ENCODE data around the gene SLC25A21. TPM values are rescaled to one million over a fixed set of nuclear protein-coding genes. Genes with fewer than 3 reads are reported as not detected.

The SLC25A21 gene
- total RNA-seq, 2 donors from 2014 or later = 0.73 to 0.77 TPM

DNA sequence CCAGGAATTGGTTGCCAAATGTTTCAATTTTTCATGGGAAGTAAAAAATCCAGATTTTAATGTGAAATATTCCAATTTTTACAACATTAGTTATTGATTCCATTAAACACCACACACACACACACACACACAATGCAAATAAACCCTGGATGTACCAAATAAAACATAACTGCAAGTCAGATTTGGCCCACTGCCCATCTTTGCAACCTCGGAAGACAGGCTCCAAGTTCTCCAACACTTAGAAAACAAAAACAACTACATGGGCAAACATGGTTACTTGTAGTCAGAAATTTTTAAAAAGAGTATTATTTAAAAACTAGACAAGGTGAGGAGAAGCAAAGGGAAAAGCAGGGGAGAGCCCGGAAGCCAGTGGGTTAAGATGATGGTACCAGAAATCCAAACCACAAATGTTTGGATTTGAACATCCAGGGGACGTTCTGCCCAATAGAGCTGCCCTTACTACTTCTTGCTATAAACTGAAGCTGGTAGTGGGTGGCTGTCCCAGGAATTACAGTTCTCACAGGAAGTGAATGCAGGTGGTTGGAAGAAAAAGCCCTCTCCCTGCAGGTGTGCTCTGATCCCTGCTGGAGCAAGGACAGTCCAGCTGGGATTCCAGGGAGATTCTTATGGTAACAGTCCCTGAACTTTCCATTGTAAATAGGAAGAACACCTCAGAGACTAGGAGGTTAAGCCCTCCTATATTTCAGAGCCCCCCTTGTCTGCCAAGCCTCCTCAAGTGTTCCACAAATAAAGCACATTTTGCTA is 111.7 kb downstream of the SLC25A21 start:
- intact Hi-C loops (cut with DNase I) = no loop called here
- no peak for ATAC-seq
- DNase-seq = no peak

DNA sequence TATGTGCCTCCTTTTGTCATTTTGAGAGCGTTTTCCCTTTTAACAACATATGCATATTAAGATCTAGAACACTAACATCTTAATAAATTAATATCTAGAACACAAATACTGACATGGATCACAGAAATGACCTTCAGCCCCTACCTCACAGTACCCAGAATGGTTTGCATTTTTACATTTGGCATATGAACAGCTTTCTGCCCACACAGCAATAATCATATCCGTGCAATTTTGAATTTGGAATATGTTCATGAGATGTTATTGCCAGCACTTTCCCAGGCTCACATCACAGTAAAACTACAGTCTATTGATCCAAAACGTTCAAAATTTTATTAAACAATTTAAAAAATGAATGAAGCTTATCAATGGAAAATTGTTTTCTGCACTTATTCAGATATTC is 114.6 kb downstream of the SLC25A21 start:
- DNase-seq = no peak
- intact Hi-C loops (cut with DNase I) = no loop called here
- ATAC-seq = no peak

DNA sequence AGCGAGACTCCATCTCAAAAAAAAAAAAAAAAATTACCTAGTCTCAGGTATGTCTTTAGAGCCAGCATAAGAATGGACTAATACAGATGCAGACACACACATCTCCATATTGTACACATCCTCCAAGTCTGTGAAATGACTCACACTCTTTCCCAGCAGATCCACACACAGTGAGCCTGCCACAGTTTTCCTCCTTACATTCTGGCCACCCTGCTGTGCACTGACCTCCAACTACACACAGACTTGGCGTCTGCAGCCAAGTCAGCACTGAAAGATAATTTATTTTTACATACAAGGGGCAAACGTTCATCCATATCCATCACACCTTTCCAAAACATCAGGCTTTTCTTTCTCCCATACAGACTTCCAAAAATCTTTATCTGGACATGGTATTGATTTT is 115.9 kb downstream of the SLC25A21 start:
- DNase-seq (no peak), ATAC-seq (peak in 1 of 2 donors; percentile 25)
- intact Hi-C loops (cut with DNase I) = no loop called here

DNA sequence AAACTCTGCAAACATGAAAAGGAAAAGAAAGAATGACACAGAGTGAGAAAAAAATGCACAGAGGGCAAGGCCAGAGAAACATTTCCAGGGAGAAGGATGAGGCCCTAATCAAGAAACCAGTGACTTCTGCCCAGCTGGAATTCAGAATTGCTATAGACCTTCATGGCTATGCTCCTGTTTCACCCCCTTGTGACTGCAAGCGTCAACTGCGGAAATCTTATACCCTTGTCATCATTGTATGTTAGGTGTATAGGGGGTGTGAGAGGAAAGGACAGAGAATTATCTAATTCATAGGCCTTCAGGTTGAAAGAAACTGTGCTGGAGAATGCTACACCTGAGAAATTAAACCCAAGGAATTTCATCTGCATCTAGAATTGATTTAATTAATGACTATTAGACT is 117.5 kb downstream of the SLC25A21 start:
- ATAC-seq (no peak), DNase-seq (no peak)
- intact Hi-C loops (cut with DNase I) = no loop called here

DNA sequence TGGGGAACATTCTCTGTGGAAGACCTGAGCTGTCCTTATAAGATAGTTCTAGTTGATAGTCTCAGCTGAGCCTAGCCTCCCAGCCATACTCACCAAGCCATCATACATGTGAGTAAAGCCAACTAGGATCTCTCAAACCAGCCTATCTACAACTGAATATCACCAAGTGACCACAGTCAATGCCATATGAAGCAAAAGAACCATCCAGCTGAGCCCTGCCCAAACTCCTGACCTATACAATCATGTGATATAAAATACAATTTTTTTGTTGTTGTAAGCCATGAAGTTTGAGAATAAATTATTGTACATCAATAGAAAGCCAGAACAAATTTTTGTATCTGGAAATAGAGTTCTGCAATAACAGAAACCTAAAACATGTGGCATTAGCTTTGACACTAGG is 118.3 kb downstream of the SLC25A21 start:
- DNase-seq (no peak), ATAC-seq (no peak)
- intact Hi-C loops (cut with DNase I) = no loop called here

DNA sequence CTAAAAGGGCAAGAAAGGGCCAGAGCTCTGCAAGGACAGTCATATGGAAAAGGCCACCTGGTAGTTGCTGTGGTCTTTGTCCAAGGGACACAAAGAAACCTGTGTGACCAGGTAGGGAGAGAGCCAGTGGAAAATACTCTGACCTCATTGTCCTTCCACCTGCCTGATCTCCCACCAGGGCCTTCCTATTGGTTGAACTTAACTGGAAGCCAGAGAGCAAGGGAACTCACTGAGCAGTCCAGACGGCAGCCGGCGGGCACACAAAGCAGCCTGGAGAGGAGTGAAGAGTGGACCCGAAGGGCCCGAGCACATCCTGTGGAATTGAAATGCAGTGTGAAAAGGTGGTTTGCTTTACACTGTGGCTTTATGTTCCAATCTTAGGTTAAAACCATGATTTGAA is 120.7 kb downstream of the SLC25A21 start:
- intact Hi-C loops (cut with DNase I) = no loop called here
- ATAC-seq (no peak), DNase-seq (no peak)

DNA sequence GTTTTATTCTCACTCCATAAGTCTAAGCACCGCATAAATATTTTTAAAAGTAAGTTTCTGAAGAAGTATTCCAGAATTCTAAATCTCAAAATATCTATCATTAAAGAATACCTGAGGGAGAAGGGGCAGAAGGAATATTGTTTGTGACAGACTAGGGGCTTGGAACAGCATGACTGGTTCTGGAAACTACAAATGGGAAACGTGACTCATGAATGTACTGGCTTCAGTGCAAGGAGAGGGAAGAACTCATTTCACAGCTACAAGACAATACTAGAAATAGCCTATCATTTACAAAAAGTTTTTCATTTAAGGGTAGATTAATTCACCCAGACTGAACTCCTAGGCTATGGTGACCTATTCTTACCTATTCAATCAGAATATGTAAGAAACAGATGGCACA is 121.3 kb downstream of the SLC25A21 start:
- intact Hi-C loops (cut with DNase I) = no loop called here
- DNase-seq (no peak), ATAC-seq (no peak)

DNA sequence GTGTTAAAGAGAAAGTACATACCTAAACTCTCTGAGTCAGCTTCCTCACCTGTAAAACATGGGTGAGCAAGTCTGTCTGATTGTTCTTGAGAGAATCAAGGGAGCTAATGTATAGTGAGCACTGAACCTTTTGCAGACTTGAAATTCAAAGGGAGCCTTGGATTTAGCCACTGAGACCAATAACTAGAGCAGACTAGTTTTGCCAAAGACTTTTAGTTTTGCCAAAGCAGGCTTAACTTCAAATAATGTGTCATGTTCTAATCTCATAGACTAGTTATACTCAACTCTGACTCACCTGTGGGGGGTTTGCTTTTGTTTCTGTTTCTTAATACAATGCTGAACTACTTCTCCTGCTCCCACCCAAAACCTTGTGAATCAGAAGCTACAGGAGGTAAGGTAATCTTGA is 123.7 kb downstream of the SLC25A21 start:
- ATAC-seq (no peak), DNase-seq (no peak)
- intact Hi-C loops (cut with DNase I) = no loop called here

DNA sequence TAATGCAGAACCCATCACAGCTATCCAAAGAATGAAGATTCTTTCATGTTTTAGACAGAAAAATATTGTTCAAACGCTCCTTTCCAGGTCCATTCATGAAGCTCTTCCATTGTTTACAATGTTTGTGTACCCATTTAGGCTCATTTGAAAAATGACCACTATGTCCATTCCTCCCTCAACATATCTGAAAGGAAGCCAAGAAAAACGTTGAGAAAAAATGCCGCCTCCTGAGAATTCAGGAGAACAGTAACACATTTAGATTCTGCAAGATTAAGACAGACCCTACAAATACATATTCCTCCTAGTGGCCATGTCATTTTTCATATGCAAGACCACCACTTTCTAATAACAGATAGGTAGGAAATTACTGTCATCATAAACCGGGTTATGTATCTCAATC is 124.4 kb downstream of the SLC25A21 start:
- no peak for DNase-seq
- intact Hi-C loops (cut with DNase I) = no loop called here
- no peak for ATAC-seq

DNA sequence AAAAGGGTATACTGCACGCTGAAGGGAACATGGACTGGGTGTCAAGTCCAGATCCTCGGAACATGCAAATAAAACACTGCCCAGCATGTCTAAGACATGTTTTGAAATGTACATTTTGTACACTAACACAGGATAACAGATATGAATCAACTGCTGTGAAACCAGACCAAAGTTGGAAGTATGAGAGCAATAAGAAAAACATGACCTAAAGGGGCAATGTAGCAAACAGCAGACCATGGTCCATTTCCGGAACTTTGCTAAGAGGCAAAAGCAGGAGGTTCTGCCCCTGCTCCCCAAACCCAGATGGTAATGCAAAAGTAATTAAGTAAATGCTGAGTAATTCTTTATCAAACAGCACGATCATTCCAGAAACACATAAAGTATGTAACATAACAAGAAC is 125.2 kb downstream of the SLC25A21 start:
- ATAC-seq = no peak
- intact Hi-C loops (cut with DNase I) = no loop called here

DNA sequence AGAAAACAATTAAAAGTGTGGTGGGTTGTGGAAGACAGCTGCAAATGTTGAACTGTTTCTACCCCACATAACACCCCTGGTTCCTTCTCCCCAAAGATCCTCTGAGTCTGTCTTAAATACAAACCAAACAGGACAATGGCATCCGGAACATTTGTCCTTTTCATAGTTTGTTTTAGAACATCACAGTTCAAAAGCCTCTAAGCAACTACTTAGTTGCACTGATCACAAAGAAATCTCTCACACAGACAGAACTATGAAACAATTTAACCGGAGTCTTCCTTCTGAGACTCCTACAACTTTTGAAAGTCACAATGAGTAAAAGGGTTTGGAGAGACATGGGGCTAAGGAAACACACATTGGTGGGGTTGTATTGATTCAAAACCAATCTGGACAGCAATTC is 125.6 kb downstream of the SLC25A21 start:
- no peak for ATAC-seq
- intact Hi-C loops (cut with DNase I) = no loop called here
- DNase-seq = no peak

More for the DNA sequence above, 125.2 kb downstream of the SLC25A21 start:
- no peak for DNase-seq

DNA sequence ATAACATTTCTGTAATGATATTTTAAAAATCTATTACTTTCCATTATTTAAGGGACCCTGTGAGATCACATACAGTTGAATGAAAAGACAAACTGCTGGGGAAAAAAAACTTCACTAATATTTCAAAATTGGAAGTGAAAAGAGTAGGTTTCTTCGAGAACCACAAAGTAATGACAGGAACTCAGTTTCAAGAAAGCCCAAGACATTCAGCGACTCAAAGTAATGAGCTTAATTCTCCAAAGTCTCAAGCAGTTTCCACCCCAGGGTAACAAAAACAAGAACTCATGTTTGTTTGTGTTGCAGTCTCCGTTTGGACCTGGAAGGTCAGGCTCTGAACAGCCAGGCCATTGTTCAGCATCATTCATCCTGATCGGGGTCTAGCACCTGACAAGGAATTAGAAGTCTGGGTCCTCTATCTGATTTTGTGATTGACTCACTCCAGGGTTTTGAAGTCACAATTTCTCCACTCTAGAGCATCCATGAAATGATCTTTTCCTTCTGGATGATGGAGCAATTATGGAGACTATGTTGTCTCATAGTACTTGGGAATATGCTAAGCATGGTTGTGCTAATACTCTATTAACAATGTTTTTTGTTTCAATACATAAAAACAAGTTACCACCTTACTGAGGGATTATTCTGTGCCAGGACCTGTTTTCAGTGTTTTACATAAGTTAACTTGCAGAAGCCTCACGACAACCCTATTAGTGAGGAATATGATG is 126.9 kb downstream of the SLC25A21 start:
- DNase-seq (no peak), ATAC-seq (no peak)
- intact Hi-C loops (cut with DNase I) = no loop called here

DNA sequence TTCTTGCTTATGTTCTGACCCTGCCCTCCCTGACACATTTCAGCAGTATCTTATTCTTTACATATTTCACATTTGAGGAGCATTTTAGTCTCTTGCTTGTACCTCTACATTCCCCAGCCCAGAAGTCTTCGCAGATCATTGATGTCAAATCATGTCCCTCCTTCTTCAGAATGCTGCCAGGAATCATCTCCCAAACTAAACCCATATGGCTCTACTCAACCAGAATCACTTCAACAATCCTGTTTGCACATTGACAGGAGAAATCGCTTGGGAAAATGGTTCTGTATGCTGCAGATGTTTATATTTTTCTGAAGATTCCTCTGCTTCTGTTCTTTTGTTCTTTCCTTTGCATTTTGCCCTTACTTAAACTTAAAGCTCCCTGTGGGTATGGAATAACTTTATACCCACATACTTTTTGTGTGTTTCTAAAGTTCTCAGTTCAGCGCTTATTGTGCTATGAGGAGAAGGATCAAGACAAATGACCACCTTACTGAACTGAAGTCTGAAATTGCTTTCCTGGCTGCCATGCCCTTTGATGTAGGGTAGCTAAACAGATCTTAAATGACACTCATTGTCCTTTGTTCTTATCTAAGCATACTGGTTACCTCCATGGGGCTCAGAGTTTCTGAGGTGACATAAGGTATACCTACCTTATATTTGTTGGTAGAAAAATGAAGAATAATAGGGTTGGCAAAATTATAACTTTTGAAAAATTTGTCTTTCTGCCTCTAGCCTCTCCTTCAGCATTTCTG is 134.6 kb downstream of the SLC25A21 start:
- no peak for ATAC-seq
- intact Hi-C loops (cut with DNase I) = no loop called here
- DNase-seq = no peak

DNA sequence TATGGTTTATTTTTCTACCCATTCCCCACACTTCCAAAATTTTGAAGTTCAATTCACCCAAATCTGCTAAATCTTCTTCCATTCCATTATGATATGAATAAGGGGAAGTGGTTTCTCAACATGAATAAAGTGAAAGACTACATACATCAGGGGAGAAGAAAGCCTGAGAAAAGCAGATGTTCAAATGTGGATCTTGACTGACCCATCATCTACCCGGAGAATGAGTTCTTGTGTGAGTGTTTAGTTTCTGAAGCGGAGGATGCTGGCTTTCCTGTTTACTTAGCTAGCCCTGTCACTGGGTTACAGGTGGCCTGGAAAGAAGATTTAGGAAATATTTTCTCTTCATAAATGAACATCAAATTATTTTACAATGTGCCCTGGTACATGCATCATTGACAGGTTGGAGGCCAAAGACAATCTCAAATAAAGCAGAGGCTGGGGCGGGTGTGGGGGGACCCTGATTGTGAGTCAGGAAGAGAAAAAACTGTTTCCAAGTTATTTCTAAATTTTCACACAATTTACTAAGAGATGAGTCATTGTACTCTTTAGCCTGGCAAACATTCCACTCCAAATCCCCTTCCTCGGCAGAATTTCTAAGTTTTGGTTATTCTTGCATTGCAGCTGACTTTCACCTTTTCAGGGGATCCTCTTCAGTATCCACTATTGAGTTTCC is 135.6 kb downstream of the SLC25A21 start:
- intact Hi-C loops (cut with DNase I) = no loop called here
- no peak for ATAC-seq

DNA sequence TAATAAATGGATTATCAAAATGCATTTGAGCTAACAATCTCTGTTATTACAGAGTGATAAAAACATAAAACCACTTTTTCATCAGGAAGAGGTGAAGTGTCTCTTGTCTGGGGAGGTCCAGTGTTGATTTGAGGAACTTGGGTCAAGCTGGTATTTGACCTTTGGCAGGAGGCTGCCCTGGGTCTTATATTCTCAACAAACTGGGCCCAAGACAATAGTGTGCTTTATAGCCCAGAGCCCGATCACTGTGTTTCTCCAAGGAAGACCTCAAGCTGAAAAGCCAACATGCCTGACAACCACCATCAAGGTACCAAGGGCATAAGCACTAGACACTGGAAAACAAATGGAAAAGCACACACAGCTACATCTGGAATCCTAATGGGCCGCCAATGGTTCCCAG is 137.0 kb downstream of the SLC25A21 start:
- no peak for DNase-seq
- intact Hi-C loops (cut with DNase I) = no loop called here
- no peak for ATAC-seq

More for the DNA sequence above, 135.6 kb downstream of the SLC25A21 start:
- DNase-seq = no peak

DNA sequence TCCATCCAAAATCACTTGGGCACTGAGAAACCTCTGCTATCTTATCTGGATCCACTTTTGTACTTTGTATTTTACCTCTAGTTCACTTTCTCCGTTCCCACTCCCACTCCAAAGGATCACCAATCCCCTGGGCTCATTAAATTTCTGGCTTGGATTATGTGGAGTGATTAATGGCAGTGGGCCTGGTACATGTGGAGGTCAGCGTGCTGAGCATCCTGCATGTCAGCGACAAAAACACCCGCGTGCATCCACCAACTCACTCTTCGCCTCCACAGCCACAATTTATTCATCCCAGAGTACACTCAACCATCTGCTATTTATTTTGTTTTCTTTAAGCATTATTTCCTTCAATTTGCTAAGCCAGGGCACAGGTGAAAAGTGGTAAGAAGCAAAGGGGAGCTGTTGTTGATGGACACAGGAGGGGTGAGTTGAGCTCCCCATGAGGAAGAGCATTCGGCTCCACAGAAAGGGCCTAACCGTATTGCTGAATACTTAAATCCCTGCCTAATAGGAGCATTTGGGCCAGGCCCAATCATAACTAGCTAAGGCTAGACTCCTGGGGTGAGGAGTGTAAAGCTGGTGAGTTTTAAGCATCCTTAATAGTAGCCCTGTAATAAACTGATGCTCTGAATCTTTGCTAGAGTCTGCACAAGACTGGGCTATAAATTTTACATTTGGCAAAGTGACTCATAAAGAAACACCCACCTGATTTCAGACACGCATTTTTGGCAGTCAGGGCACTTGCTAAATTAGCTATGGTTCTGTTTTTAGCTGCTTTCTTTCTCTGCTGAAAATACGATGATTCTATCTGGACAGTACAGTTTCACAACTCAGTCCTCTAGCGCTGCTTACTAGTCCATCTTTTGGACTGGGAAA is 137.8 kb downstream of the SLC25A21 start:
- ATAC-seq = peak in 1 of 2 donors; percentile 54
- DNase-seq = no peak
- intact Hi-C loops (cut with DNase I) = no loop called here

DNA sequence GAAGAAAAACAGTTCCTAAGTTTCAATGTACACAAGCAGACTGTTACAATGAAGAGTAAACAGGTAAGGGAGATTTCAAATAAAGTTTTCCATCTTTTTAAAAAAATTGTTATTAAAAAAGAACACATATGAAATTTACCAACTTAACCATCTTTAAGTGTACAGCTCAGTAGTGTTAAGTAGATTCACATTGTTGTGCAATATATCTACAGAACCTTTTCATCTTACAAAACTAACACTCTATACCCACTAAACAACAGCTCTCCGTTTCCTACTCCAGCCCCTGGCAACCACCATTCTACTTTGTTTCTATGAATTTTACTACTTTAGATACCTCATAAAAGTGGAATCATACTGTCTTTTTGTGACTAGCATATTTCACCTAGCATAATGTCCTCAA is 139.5 kb downstream of the SLC25A21 start:
- no peak for ATAC-seq
- intact Hi-C loops (cut with DNase I) = no loop called here
- DNase-seq = no peak

DNA sequence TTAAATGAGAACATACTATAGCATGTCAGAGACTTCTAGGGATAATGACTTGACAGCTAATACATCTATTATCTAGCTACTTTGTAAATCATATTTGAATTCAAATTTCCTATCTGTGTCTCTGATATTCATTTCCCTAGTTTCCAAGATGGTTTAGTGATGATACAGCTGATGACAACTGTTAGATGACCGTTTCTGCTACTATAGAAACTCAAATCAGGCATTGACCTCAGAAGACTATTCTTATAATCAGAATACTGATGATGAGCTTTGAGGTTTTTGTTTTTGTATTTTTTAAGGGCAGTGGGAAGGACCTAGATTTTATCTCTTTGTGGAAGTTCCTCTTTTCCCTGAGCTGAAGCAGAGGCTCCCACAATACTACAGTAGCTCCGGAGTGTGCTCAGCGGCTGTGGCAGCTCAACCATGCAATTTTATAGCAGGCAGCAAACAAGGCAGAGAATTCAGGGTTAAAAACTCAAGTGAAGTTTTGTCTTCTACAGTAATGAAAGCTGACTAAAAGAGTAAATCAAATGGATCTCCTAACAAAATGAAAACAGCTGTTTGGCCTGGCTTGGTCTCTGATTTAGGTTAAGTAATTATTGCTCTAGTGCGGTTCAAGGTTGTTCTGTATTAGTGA is 145.1 kb downstream of the SLC25A21 start:
- intact Hi-C loops (cut with DNase I) = no loop called here
- ATAC-seq = no peak
- DNase-seq = no peak
